ENCODE data around the gene KLHL6. TPM values are rescaled to one million over a fixed set of nuclear protein-coding genes. Genes with fewer than 3 reads are reported as not detected.

Gene KLHL6
- polyA plus RNA-seq, 1 of the 3 experiments (the other 2 are of a cell fraction): not detected

GRCh38 chr3:183560607-183561006 is 5.1 kb upstream of the KLHL6 start:
- Histone ChIP-seq H4K20me1 (ENCODE audit: insufficient read depth) (no peaks in the 10 kb centered on the region), H3K9me3 (no peaks in the 10 kb centered on the region), H3K79me2 (ENCODE audit: insufficient read depth) (no peaks in the 10 kb centered on the region), H2AFZ (ENCODE audit: low read depth) (no peak overlapping the region), H3K4me3 (ENCODE audit: low read depth in 2 of 2, low read length in 1 of 2) (no peak overlapping the region), H3K36me3 (replicated peaks in 1 of 2; ENCODE audit: control insufficient read depth in 1 of 2, insufficient read depth in 2 of 2, low read length in 1 of 2) (no peaks in the 10 kb centered on the region), H3K9ac (no peak overlapping the region), H3K27me3 (ENCODE audit: insufficient read depth) (no peaks in the 10 kb centered on the region), H3K27ac (ENCODE audit: low read depth in 2 of 2, low read length in 1 of 2) (no peak overlapping the region), H3K4me2 (no peak overlapping the region), H3K4me1 (ENCODE audit: control insufficient read depth in 1 of 2, insufficient read depth in 2 of 2, low read depth in 1 of 2, low read length in 1 of 2) (peaks cover 0 to 5% of the 10 kb centered on the region in 2 experiments; a peak in 1 of 4 replicates), H3K9me2 (no peaks in the 10 kb centered on the region), H3F3A (replicated peaks; ENCODE audit: insufficient read depth) (no peaks in the 10 kb centered on the region)
- ChIA-PET CTCF (interaction anchor here (1.1 to 1.7 kb wide), 5 partner anchors 13 to 75 kb away, joined by 3 to 5 read pairs (median 3); no protein-coding TSS in a partner anchor), POLR2A (no interaction called here)
- WGBS (ENCODE audit: low lambda C conversion rate): 87% methylated on average over 8 of the region's 9 CpGs
- DNase-seq: no peak
- TF ChIP-seq IRF3 (IDR thresholded peaks at IDR 0.05; ENCODE audit: low read depth, low read length) (no peak), GABPA (IDR thresholded peaks at IDR 0.05; ENCODE audit: low read depth) (no peak), SIN3A (IDR thresholded peaks at IDR 0.05; ENCODE audit: borderline replicate concordance, low read depth, low read length) (no peak), GATA2 (CRISPR knock-in tag; IDR thresholded peaks at IDR 0.05) (no peak), JUND (IDR thresholded peaks at IDR 0.05) (no peak), TAF1 (IDR thresholded peaks at IDR 0.05; ENCODE audit: borderline replicate concordance, low read depth, low read length) (no peak), PBX3 (IDR thresholded peaks at IDR 0.05) (no peak), FOSL2 (IDR thresholded peaks at IDR 0.05; ENCODE audit: borderline replicate concordance, low read depth) (no peak), USF1 (IDR thresholded peaks at IDR 0.05; ENCODE audit: borderline replicate concordance, low read depth) (no peak), FOXJ3 (CRISPR knock-in tag; IDR thresholded peaks at IDR 0.05) (no peak), EZH2phosphoT487 (IDR thresholded peaks at IDR 0.05; ENCODE audit: borderline replicate concordance, low read depth) (no peak), RAD21 (IDR thresholded peaks at IDR 0.05; ENCODE audit: low read length) (no peak), RCOR1 (IDR thresholded peaks at IDR 0.05; ENCODE audit: low read length) (no peak)

GRCh38 chr3:183558495-183558894 is 3.0 kb upstream of the KLHL6 start:
- Histone ChIP-seq H3K79me2 (ENCODE audit: insufficient read depth) (no peaks in the 10 kb centered on the region), H3K36me3 (replicated peaks in 1 of 2; ENCODE audit: control insufficient read depth in 1 of 2, insufficient read depth in 2 of 2, low read length in 1 of 2) (no peaks in the 10 kb centered on the region), H2AFZ (ENCODE audit: low read depth) (no peak overlapping the region), H3K9me2 (no peaks in the 10 kb centered on the region), H3K27me3 (ENCODE audit: insufficient read depth) (no peaks in the 10 kb centered on the region), H3K27ac (ENCODE audit: low read depth in 2 of 2, low read length in 1 of 2) (no peak overlapping the region), H3K4me3 (ENCODE audit: low read depth in 2 of 2, low read length in 1 of 2) (no peak overlapping the region), H3K9ac (no peak overlapping the region), H3F3A (replicated peaks; ENCODE audit: insufficient read depth) (no peaks in the 10 kb centered on the region), H3K4me1 (ENCODE audit: control insufficient read depth in 1 of 2, insufficient read depth in 2 of 2, low read depth in 1 of 2, low read length in 1 of 2) (peaks cover 0 to 11% of the 10 kb centered on the region in 2 experiments; a peak in 1 of 4 replicates), H3K9me3 (no peaks in the 10 kb centered on the region), H4K20me1 (ENCODE audit: insufficient read depth) (no peaks in the 10 kb centered on the region), H3K4me2 (no peak overlapping the region)
- 51% methylated on average over 8 of the region's 8 CpGs for WGBS (ENCODE audit: low lambda C conversion rate)
- ChIA-PET POLR2A (no interaction called here), CTCF (no interaction called here)
- DNase-seq: no peak
- no peak for TF ChIP-seq YY1 (IDR thresholded peaks at IDR 0.05; ENCODE audit: low read depth)
- TF ChIP-seq RXRA (IDR thresholded peaks at IDR 0.05; ENCODE audit: borderline replicate concordance, low read depth): no peak
- TF ChIP-seq EZH2phosphoT487 (IDR thresholded peaks at IDR 0.05; ENCODE audit: borderline replicate concordance, low read depth): no peak
- no peak for TF ChIP-seq SMC3 (IDR thresholded peaks at IDR 0.05; ENCODE audit: low read depth, low read length)
- TF ChIP-seq MEF2A (IDR thresholded peaks at IDR 0.05; ENCODE audit: borderline replicate concordance, low read depth): no peak
- no peak for TF ChIP-seq MAX (IDR thresholded peaks at IDR 0.05; ENCODE audit: low read depth)
- TF ChIP-seq JUND (IDR thresholded peaks at IDR 0.05): no peak
- TF ChIP-seq FOXM1 (IDR thresholded peaks at IDR 0.05; ENCODE audit: low read depth): no peak
- TF ChIP-seq TEAD4 (IDR thresholded peaks at IDR 0.05; ENCODE audit: borderline replicate concordance, insufficient read depth): no peak
- no peak for TF ChIP-seq ZBTB33 (IDR thresholded peaks at IDR 0.05; ENCODE audit: borderline replicate concordance, low read depth)
- TF ChIP-seq TCF12 (IDR thresholded peaks at IDR 0.05): no peak

Measured in SK-N-SH (cell line).